ENCODE measurements around the gene TCF12.

The TCF12 gene

GRCh38 chr15:57134071-57134605 is 215.7 kb downstream of the TCF12 start:
- H3K27ac ChIP-seq (ENCODE audit: low read depth, low read length), result no peak overlapping the region
- H3K9me3 ChIP-seq (ENCODE audit: control insufficient read depth in 1 of 2, low read length in 2 of 2), result no peaks in the 10 kb centered on the region
- no peaks in the 10 kb centered on the region for H3K4me1 ChIP-seq (ENCODE audit: control insufficient read depth in 1 of 2, insufficient read depth in 2 of 2, low read length in 2 of 2)
- H3K27me3 ChIP-seq (ENCODE audit: control insufficient read depth in 1 of 2, insufficient read depth in 2 of 2, low read length in 2 of 2), result no peaks in the 10 kb centered on the region
- H3K9ac ChIP-seq (ENCODE audit: low read depth in 1 of 2, low read length in 2 of 2), result no peak overlapping the region
- peaks cover 0 to 2% of the 10 kb centered on the region in 2 donors for H3K36me3 ChIP-seq (ENCODE audit: control insufficient read depth in 1 of 2, insufficient read depth in 2 of 2, low read length in 2 of 2)
- H3K4me3 ChIP-seq (ENCODE audit: low read depth in 1 of 2, low read length in 2 of 2), result no peak overlapping the region

DNA sequence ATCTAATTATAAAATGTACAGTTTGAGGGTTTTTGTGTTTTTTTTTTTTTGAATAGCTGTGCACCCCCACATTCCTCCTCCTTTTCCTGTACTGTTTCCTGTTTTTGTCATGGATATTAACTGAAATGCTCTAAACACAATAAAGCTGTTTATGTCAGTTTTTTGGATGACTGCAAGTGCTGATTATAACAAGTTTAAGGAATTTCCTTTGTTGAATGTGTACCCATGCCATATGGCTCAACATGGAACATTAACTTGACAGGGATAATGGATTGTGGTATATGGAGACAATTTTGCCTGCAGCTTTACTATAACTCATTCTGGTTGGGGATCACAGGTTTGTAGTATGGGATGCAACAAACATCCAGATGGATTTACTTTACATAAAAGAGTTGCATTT is 216.4 kb downstream of the TCF12 start:
- no peak overlapping the region for H3K27ac ChIP-seq (ENCODE audit: low read depth, low read length)
- no peaks in the 10 kb centered on the region for H3K4me1 ChIP-seq (ENCODE audit: control insufficient read depth in 1 of 2, insufficient read depth in 2 of 2, low read length in 2 of 2)
- no peaks in the 10 kb centered on the region for H3K36me3 ChIP-seq (ENCODE audit: control insufficient read depth in 1 of 2, insufficient read depth in 2 of 2, low read length in 2 of 2)
- H3K9ac ChIP-seq (ENCODE audit: low read depth in 1 of 2, low read length in 2 of 2), result no peak overlapping the region
- H3K9me3 ChIP-seq (ENCODE audit: control insufficient read depth in 1 of 2, low read length in 2 of 2), result no peaks in the 10 kb centered on the region
- H3K27me3 ChIP-seq (ENCODE audit: control insufficient read depth in 1 of 2, insufficient read depth in 2 of 2, low read length in 2 of 2), result no peaks in the 10 kb centered on the region
- no peak overlapping the region for H3K4me3 ChIP-seq (ENCODE audit: low read depth in 1 of 2, low read length in 2 of 2)

DNA sequence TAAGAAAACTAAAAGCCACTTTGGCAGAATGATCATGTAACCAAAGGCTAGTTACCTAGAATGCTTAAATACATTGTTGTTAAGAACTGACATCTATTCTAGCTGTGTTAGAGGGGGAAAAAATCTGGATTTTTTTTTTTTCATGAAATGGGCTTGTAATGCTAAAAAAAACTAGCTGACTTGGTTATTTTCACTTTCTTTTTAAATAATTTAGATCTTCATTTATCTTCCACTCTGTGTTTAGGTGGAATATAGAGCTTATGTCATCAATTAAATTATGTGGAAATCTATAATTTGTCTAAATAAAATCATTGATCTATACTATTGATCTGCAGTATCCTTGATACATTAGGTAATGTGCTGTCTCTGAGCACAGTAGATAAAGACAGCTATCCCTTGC is 217.4 kb downstream of the TCF12 start:
- Histone ChIP-seq H3K36me3 (ENCODE audit: control insufficient read depth in 1 of 2, insufficient read depth in 2 of 2, low read length in 2 of 2) (no peaks in the 10 kb centered on the region), H3K27me3 (ENCODE audit: control insufficient read depth in 1 of 2, insufficient read depth in 2 of 2, low read length in 2 of 2) (no peaks in the 10 kb centered on the region), H3K4me1 (ENCODE audit: control insufficient read depth in 1 of 2, insufficient read depth in 2 of 2, low read length in 2 of 2) (no peaks in the 10 kb centered on the region), H3K27ac (ENCODE audit: low read depth, low read length) (no peak overlapping the region), H3K4me3 (ENCODE audit: low read depth in 1 of 2, low read length in 2 of 2) (no peak overlapping the region), H3K9me3 (ENCODE audit: control insufficient read depth in 1 of 2, low read length in 2 of 2) (no peaks in the 10 kb centered on the region), H3K9ac (ENCODE audit: low read depth in 1 of 2, low read length in 2 of 2) (no peak overlapping the region)

DNA sequence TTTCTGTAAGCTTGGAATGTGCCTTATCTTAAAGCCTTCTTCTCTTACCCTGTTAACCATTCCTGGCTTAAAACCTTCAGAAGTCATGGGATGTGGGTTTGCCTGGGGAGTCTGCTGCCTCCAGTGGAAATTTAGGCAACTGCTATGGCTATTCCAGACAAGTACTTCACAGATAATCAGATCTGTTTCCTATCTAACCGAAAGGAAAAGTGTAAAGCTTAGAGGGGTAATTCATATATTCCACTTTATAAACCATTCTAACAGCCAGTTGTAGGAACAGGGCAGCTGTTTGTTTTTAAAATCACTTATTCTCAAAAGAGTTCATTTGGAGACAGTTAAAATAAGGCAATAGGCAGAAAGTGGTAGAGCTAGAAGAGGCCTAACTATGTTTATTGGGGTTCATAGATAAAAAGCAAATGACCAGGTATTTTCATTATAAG is 219.9 kb downstream of the TCF12 start:
- H3K9me3 ChIP-seq (ENCODE audit: control insufficient read depth in 1 of 2, low read length in 2 of 2), result no peaks in the 10 kb centered on the region
- no peaks in the 10 kb centered on the region for H3K27me3 ChIP-seq (ENCODE audit: control insufficient read depth in 1 of 2, insufficient read depth in 2 of 2, low read length in 2 of 2)
- no peak overlapping the region for H3K9ac ChIP-seq (ENCODE audit: low read depth in 1 of 2, low read length in 2 of 2)
- no peak overlapping the region for H3K4me3 ChIP-seq (ENCODE audit: low read depth in 1 of 2, low read length in 2 of 2)
- no peaks in the 10 kb centered on the region for H3K36me3 ChIP-seq (ENCODE audit: control insufficient read depth in 1 of 2, insufficient read depth in 2 of 2, low read length in 2 of 2)
- no peak overlapping the region for H3K27ac ChIP-seq (ENCODE audit: low read depth, low read length)
- no peaks in the 10 kb centered on the region for H3K4me1 ChIP-seq (ENCODE audit: control insufficient read depth in 1 of 2, insufficient read depth in 2 of 2, low read length in 2 of 2)

DNA sequence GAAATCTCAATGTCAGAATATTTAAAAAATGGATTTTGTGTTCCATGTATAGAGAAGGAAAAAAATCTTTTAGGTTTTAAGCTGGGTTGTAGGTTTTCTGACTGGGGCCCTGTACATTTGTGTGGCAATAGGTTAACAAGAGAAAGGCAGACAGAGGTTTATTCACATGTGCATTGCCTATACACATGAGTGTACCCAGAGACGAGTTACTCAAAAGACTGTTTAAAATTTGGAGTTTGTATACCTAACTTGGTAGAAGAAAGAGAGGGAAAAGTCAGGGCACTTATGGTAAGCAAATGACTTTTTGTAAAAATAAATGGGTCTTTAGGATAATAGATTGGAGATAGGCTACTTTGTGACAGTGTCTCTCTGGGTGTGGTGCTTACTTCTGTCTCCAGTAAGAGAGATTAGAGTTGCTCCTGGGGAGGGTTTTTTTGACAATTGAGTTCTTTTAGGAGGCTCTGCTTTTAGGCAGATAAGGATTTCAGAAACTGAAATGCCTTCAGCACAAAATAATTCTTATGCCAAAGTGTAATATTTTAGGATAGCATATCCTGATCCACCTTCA is 225.2 kb downstream of the TCF12 start:
- H3K27ac ChIP-seq (ENCODE audit: low read depth, low read length), result no peak overlapping the region
- peaks cover 3 to 8% of the 10 kb centered on the region in 2 donors for H3K4me1 ChIP-seq (ENCODE audit: control insufficient read depth in 1 of 2, insufficient read depth in 2 of 2, low read length in 2 of 2)
- no peaks in the 10 kb centered on the region for H3K9me3 ChIP-seq (ENCODE audit: control insufficient read depth in 1 of 2, low read length in 2 of 2)

GRCh38 chr15:57144448-57144847 is 226.0 kb downstream of the TCF12 start:
- no peaks in the 10 kb centered on the region for H3K36me3 ChIP-seq (ENCODE audit: control insufficient read depth in 1 of 2, insufficient read depth in 2 of 2, low read length in 2 of 2)

More for the DNA sequence above, 225.2 kb downstream of the TCF12 start:
- no peak overlapping the region for H3K4me3 ChIP-seq (ENCODE audit: low read depth in 1 of 2, low read length in 2 of 2)
- H3K9ac ChIP-seq (ENCODE audit: low read depth in 1 of 2, low read length in 2 of 2), result no peak overlapping the region
- H3K27me3 ChIP-seq (ENCODE audit: control insufficient read depth in 1 of 2, insufficient read depth in 2 of 2, low read length in 2 of 2), result no peaks in the 10 kb centered on the region
- H3K36me3 ChIP-seq (ENCODE audit: control insufficient read depth in 1 of 2, insufficient read depth in 2 of 2, low read length in 2 of 2), result no peaks in the 10 kb centered on the region

GRCh38 chr15:57146506-57147201 is 228.2 kb downstream of the TCF12 start:
- Histone ChIP-seq H3K9ac (ENCODE audit: low read depth in 1 of 2, low read length in 2 of 2) (no peak overlapping the region), H3K4me1 (ENCODE audit: control insufficient read depth in 1 of 2, insufficient read depth in 2 of 2, low read length in 2 of 2) (peaks cover 3 to 8% of the 10 kb centered on the region in 2 donors), H3K36me3 (ENCODE audit: control insufficient read depth in 1 of 2, insufficient read depth in 2 of 2, low read length in 2 of 2) (peaks cover 1 to 2% of the 10 kb centered on the region in 2 donors), H3K27ac (ENCODE audit: low read depth, low read length) (no peak overlapping the region), H3K4me3 (ENCODE audit: low read depth in 1 of 2, low read length in 2 of 2) (no peak overlapping the region), H3K27me3 (ENCODE audit: control insufficient read depth in 1 of 2, insufficient read depth in 2 of 2, low read length in 2 of 2) (no peaks in the 10 kb centered on the region), H3K9me3 (ENCODE audit: control insufficient read depth in 1 of 2, low read length in 2 of 2) (peaks cover 1 to 4% of the 10 kb centered on the region in 2 donors)

More at GRCh38 chr15:57144448-57144847, 226.0 kb downstream of the TCF12 start:
- Histone ChIP-seq H3K9ac (ENCODE audit: low read depth in 1 of 2, low read length in 2 of 2) (no peak overlapping the region), H3K27ac (ENCODE audit: low read depth, low read length) (no peak overlapping the region), H3K9me3 (ENCODE audit: control insufficient read depth in 1 of 2, low read length in 2 of 2) (no peaks in the 10 kb centered on the region), H3K4me3 (ENCODE audit: low read depth in 1 of 2, low read length in 2 of 2) (no peak overlapping the region), H3K27me3 (ENCODE audit: control insufficient read depth in 1 of 2, insufficient read depth in 2 of 2, low read length in 2 of 2) (no peaks in the 10 kb centered on the region), H3K4me1 (ENCODE audit: control insufficient read depth in 1 of 2, insufficient read depth in 2 of 2, low read length in 2 of 2) (peaks cover 3 to 8% of the 10 kb centered on the region in 2 donors)

DNA sequence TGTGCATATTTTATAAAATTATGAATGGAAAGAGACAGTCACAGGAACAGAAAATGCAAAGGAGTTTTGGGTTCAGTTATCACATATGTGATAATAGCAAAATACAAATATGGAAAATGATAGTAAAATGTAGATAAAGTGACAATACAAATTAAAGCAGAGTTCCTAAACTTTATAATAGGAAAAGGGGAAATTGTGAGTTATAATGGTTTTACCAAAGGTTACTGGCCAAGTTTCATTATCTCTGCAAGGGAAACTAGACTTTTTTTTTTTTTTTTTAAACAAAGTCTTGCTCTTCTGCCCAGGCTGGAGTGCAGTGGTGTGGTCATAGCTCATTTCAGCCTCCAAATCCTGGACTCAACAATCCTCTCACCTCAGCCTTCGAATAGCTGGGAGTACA is 229.2 kb downstream of the TCF12 start:
- peaks cover 5% of the 10 kb centered on the region in 2 donors for H3K36me3 ChIP-seq (ENCODE audit: control insufficient read depth in 1 of 2, insufficient read depth in 2 of 2, low read length in 2 of 2)
- peaks cover 6 to 13% of the 10 kb centered on the region in 2 donors for H3K9me3 ChIP-seq (ENCODE audit: control insufficient read depth in 1 of 2, low read length in 2 of 2)
- no peak overlapping the region for H3K27ac ChIP-seq (ENCODE audit: low read depth, low read length)
- peaks cover 3 to 8% of the 10 kb centered on the region in 2 donors for H3K4me1 ChIP-seq (ENCODE audit: control insufficient read depth in 1 of 2, insufficient read depth in 2 of 2, low read length in 2 of 2)
- H3K9ac ChIP-seq (ENCODE audit: low read depth in 1 of 2, low read length in 2 of 2), result no peak overlapping the region
- no peaks in the 10 kb centered on the region for H3K27me3 ChIP-seq (ENCODE audit: control insufficient read depth in 1 of 2, insufficient read depth in 2 of 2, low read length in 2 of 2)
- H3K4me3 ChIP-seq (ENCODE audit: low read depth in 1 of 2, low read length in 2 of 2), result no peak overlapping the region

- Histone ChIP-seq H3K36me3 (ENCODE audit: control insufficient read depth in 1 of 2, insufficient read depth in 2 of 2, low read length in 2 of 2) (peaks cover 5% of the 10 kb centered on the region in 2 donors), H3K4me1 (ENCODE audit: control insufficient read depth in 1 of 2, insufficient read depth in 2 of 2, low read length in 2 of 2) (peaks cover 3 to 8% of the 10 kb centered on the region in 2 donors), H3K27me3 (ENCODE audit: control insufficient read depth in 1 of 2, insufficient read depth in 2 of 2, low read length in 2 of 2) (no peaks in the 10 kb centered on the region), H3K4me3 (ENCODE audit: low read depth in 1 of 2, low read length in 2 of 2) (no peak overlapping the region), H3K9ac (ENCODE audit: low read depth in 1 of 2, low read length in 2 of 2) (no peak overlapping the region), H3K9me3 (ENCODE audit: control insufficient read depth in 1 of 2, low read length in 2 of 2) (peaks cover 6 to 13% of the 10 kb centered on the region in 2 donors), H3K27ac (ENCODE audit: low read depth, low read length) (no peak overlapping the region)
Observed at GRCh38 chr15:57148262-57148661, 229.8 kb downstream of the TCF12 start.

- Histone ChIP-seq H3K4me1 (ENCODE audit: control insufficient read depth in 1 of 2, insufficient read depth in 2 of 2, low read length in 2 of 2) (peaks cover 3 to 8% of the 10 kb centered on the region in 2 donors), H3K27ac (ENCODE audit: low read depth, low read length) (no peak overlapping the region)
Observed at GRCh38 chr15:57149196-57149595, 230.8 kb downstream of the TCF12 start.

More at GRCh38 chr15:57149196-57149595, 230.8 kb downstream of the TCF12 start:
- Histone ChIP-seq H3K9me3 (ENCODE audit: control insufficient read depth in 1 of 2, low read length in 2 of 2) (peaks cover 6 to 13% of the 10 kb centered on the region in 2 donors), H3K36me3 (ENCODE audit: control insufficient read depth in 1 of 2, insufficient read depth in 2 of 2, low read length in 2 of 2) (peaks cover 5% of the 10 kb centered on the region in 2 donors), H3K9ac (ENCODE audit: low read depth in 1 of 2, low read length in 2 of 2) (no peak overlapping the region), H3K27me3 (ENCODE audit: control insufficient read depth in 1 of 2, insufficient read depth in 2 of 2, low read length in 2 of 2) (no peaks in the 10 kb centered on the region), H3K4me3 (ENCODE audit: low read depth in 1 of 2, low read length in 2 of 2) (no peak overlapping the region)

Data from duodenal mucosa (tissue), 2 donors.